Fibroblast of mammary gland (primary cell): ENCODE results near the gene TTC4.

Experiments used
- DNase-seq: peaks from one replicate; pipeline ENCODE4 v3.0.0-alpha.2; 2010; ENCODE audit warnings: low read depth
- H3K4me3 ChIP-seq: 2 replicates; pipeline ENCODE4 v1.5.1; 2011; ENCODE audit warnings: low read depth, mild to moderate bottlenecking, low read length, moderate library complexity; ENCODE audit not compliant: control insufficient read depth
- CTCF ChIP-seq: conservative IDR thresholded peaks from 2 replicates; pipeline ENCODE4 v1.5.1; 2011; ENCODE audit warnings: low read depth, low read length, inconsistent platforms; ENCODE audit not compliant: control insufficient read depth, insufficient read depth

The TTC4 gene

DNA sequence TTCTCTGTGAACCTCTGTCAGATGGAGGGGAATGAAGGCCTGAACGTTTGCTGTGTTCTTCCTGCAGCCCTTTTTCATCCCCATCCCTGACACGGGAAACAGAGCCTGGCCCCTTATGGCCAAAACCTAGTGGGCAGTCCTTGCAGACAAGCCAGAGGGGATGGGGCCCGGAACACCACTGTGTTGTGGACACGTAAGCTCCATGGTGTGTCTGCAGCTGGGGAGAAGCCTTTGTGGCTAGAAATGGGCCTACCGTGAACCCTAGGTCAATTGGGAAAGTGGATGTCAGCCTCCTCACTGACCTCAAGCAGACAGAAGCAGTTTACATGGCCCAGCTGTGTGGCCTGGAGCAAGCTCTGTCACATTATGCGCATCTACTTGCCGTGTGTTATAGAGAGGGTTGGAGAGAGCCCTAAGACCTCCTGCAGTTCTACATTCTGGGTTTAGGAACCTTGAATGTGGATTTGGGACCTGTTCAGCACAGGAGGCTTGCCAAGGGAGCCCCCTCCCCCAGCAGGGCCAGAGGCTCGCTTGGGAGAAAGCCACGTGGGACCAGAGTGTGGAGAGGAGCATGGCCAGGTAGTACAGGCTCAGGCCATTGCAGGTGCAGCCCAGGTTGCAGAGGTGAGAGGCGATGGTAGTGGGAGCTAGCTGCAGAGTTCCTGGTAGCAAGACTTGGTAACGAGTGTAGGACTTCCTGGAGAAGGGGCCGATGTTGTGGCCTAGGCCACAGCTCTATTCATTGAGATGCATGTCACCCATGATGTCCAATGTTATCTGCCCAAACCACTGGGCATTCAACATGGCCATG is 28.0 kb downstream of the TTC4 start:
- no peak for TF ChIP-seq CTCF
- no peak overlapping the region for H3K4me3 ChIP-seq
- no peak for DNase-seq

DNA sequence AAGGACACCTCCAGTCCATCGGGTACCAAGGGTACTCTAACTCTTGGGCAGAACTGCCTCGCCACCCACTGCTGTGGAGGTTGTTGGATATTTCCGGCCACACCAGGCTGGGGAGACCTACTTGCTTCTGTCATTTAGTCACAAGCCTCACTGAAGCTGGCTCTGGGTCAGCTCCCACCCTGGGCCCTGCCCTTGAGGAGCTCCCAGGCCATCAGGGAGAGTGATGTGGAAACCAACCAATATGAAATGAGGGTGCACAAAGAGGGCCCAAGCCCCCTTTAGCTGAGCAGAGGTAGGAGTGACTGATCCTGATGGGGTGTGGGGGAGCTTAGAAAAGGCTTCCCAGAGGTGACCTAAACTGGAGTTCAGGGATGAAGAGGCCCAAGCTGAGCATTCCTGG is 29.0 kb downstream of the TTC4 start:
- H3K4me3 ChIP-seq = no peak overlapping the region
- no peak for TF ChIP-seq CTCF
- no peak for DNase-seq

GRCh38 chr1:54745274-54745673 is 29.6 kb downstream of the TTC4 start:
- no peak overlapping the region for H3K4me3 ChIP-seq
- no peak for DNase-seq
- TF ChIP-seq CTCF = no peak

- H3K4me3 ChIP-seq = no peak overlapping the region
- no peak for DNase-seq
- no peak for TF ChIP-seq CTCF
Measured at GRCh38 chr1:54745864-54746263, 30.2 kb downstream of the TTC4 start.

DNA sequence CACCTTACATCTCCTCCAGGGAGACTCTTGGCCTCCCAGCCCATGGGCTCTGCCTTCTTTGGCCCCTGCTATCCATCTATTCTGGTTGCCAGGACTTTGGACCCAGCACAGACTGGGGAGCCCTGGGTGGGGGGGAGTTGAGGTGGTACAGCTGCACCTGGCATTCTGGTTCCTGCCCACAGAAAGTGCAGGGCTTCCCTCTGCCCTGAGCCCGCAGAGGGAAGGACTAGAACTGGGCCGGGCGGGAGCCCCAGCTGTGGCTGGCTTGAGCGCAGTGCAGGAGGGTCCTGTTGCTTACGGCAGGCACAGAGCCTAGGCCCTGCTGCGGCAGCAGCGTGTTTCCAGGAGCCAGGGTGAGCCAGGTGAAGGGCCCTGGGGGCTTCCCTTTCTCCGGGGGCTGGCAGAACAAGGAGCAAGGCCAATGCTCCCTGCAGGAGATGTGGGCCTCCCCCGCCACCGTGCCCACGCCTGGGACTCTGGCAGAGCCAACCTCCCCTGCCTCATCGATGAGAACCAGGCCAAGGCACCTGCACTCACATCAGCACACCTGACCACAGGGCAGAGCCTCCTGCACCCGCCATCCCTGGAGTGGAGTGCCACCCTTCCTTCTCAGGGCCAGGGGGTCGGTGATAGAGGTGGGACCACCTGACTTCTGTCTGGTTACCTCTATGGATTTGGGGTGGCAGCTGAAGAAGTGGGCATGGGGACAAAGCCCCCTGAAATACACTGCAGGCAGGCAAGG is 32.6 kb downstream of the TTC4 start:
- no peak for DNase-seq
- no peak for TF ChIP-seq CTCF
- no peak overlapping the region for H3K4me3 ChIP-seq

DNA sequence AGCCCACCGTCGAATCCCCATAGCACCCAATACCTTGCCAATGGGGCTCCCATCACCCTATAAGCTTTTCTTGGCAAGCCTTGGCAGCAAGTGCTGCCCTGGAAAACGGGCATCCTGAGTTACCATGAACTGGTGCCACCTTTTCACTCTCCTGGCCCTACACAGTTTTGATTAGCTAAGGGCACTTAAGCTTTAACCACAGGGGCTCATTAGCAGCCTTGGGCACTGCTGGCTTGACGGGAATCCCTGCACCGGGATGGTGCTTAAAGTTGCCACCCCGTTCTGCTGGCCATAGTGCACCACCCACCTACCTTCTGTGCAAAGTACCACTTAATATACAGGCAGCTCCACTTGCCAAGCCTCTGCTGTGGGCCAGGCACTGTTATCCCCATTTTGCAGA is 34.9 kb downstream of the TTC4 start:
- no peak for TF ChIP-seq CTCF
- no peak for DNase-seq
- H3K4me3 ChIP-seq = no peak overlapping the region
